Activated CD8-positive, alpha-beta memory T cell treated with anti-CD3 and anti-CD28 coated beads, Interleukin-2, amount 50 U/mL, for 1 hour (primary cell): ENCODE measurements around the gene KRTAP10-11.

Experiments
- DNase-seq: peaks from one replicate; pipeline ENCODE4 v3.0.0-alpha.2; 2020; ENCODE audit errors: extremely low read depth

KRTAP10-11 gene

DNA sequence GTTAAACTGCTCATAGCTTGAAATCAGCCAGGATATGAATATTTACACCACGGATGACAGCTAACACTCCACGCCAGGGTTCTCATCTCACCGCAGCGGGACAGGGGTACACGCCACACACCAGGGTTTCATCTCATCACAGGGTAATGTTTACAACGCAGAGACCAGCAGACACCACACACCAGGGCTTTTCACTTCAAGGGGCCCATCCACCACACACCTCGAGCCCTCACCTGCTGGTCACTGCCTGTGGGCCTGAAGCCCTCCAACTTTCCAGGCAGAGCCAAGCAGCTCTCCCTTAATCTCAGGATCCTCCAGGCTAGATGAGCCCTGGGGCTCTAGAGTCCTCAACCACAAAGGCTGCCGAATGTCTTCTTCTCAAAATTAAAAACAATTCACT lies 49.4 kb downstream of the KRTAP10-11 start:
- DNase-seq: no peak

DNA sequence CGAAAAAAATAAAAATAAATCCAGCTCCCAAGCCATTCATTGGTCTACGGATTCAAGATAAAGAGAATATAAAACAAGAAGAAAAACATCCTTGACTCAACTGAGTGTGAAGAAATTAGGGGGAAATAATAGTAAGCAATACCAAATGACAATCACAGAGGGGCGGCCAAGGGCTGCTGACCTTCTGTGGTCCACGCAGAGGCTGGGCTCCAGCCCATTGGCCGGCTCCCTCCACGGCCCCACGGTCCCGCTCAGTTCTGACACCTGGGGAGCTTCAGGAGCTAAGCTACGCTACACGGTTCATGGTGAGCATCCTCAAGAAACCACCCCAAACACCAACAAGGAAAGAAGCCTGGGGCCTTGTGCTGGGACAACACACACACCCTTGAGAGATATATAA lies 50.4 kb downstream of the KRTAP10-11 start:
- no peak for DNase-seq
